ENCODE results near the gene PCDHA11.

Gene PCDHA11

DNA sequence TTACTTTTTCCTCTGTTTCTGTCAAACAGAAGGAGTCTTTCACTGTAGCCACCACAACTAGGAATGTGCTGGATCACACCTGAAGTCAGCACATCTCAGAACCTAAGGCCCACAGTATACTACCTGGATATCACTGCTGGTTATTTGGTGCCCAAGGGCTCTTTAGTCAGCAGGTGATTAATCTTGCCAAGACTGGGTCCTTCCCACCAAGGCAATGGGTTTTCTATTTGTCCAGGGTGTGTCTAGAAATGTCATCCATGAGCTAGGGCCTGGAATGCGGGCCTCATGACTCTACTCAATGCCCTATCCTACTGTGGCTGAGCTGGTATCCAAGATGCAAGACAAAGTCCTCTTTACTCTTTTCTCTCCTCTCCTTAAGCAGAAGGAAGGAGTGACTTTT is 47.6 kb downstream of the PCDHA11 start:
- DNase-seq (ENCODE audit: low read depth in 2 of 2) = no peak

Data from stimulated activated CD4-positive, alpha-beta T cell treated with anti-CD3 and anti-CD28 coated beads, Interleukin-1b, Interleukin-23, amount 100 ng/mL, for 1 hour (primary cell).